Natural killer cell (primary cell): ENCODE results near the gene RACK1. TPM values are rescaled to one million over a fixed set of nuclear protein-coding genes. Genes with fewer than 3 reads are reported as not detected.

ENCODE experiments used
- ATAC-seq, 3 donors: fragments of 150-1000 bp in 2 of 3; fragments of 200-7000 bp in 1 of 3; cut with Tn5 transposase; 1 replicate in 1 of 3; 2 replicates in 2 of 3; pipeline ENCODE4 v1.10.0; 2021; ENCODE audit warnings: mild to moderate bottlenecking in 2 of 3, moderate library complexity in 2 of 3
- DNase-seq, 2 donors: peaks; one replicate each; pipeline versions ENCODE4 v3.0.0 to v3.0.0-alpha.2; 2013 to 2021; ENCODE audit warnings: mixed read lengths in 1 of 2
- H3K27ac ChIP-seq: one replicate; pipeline ENCODE4 v1.5.1; 2013; ENCODE audit warnings: mild to moderate bottlenecking, low read length
- H3K27me3 ChIP-seq: one replicate; pipeline ENCODE4 v1.6.1; 2013; ENCODE audit warnings: low read length; ENCODE audit not compliant: control insufficient read depth, insufficient read depth
- H3K36me3 ChIP-seq: one replicate; pipeline ENCODE4 v1.6.1; 2013; ENCODE audit warnings: low read length; ENCODE audit not compliant: control insufficient read depth, insufficient read depth
- H3K4me1 ChIP-seq: one replicate; pipeline ENCODE4 v1.6.1; 2013; ENCODE audit warnings: low read length; ENCODE audit not compliant: control insufficient read depth, insufficient read depth
- H3K4me3 ChIP-seq: one replicate; pipeline ENCODE4 v1.5.1; 2013; ENCODE audit warnings: low read length
- H3K9me3 ChIP-seq: one replicate; pipeline ENCODE4 v1.6.1; 2013; ENCODE audit warnings: low read length; ENCODE audit not compliant: control insufficient read depth, insufficient read depth
- H3K27ac Mint-ChIP-seq, 2 donors: one replicate each; pipeline ENCODE4 v1.8.0; 2022; ENCODE audit warnings: mild to moderate bottlenecking in 2 of 2, mixed read lengths in 2 of 2, moderate library complexity in 1 of 2
- H3K27me3 Mint-ChIP-seq, 2 donors: one replicate each; pipeline ENCODE4 v1.8.0; 2022; ENCODE audit warnings: low read depth in 2 of 2, mixed read lengths in 2 of 2
- H3K36me3 Mint-ChIP-seq: one replicate; pipeline ENCODE4 v1.8.0; 2022; ENCODE audit warnings: mixed read lengths
- H3K4me1 Mint-ChIP-seq, 2 donors: one replicate each; pipeline ENCODE4 v1.8.0; 2022; ENCODE audit warnings: mixed read lengths in 2 of 2
- H3K4me3 Mint-ChIP-seq: one replicate; pipeline ENCODE4 v1.8.0; 2022; ENCODE audit warnings: mild to moderate bottlenecking, moderate library complexity, mixed read lengths
- H3K9me3 Mint-ChIP-seq, 2 donors: one replicate each; pipeline ENCODE4 v1.8.0; 2022; ENCODE audit warnings: mixed read lengths in 2 of 2
- WGBS: methylation state at CpG from one replicate; pipeline ENCODE4 v1.1.7; 2013; ENCODE audit warnings: missing lambda C conversion rate; ENCODE audit not compliant: insufficient coverage; 5-methylcytosine and 5-hydroxymethylcytosine counted together
- intact Hi-C: fragments of 100-400 bp; cut with micrococcal nuclease; formaldehyde crosslinking; loops from one replicate; pipeline ENCODE4 v1.14.2; 2022
- total RNA-seq, 4 donors: library from RNA; stranded (reverse); fragments of 120-200 nt in 1 of 4; gene quantifications; one replicate each; pipeline versions ENCODE4 v1.2.3 to v1.2.4, GENCODE V29; 2013 to 2022
- TF ChIP-seq, protein P1 (sequence below): fragments of 200-600 bp; IDR thresholded peaks from one replicate; pipeline ENCODE4 v1.8.0; 2022; ENCODE audit warnings: antibody characterized with exemption

The RACK1 gene
- total RNA-seq, 3 donors from 2014 or later (not counting 1 experiment from before 2014, with no cell fraction given): 1,089 to 1,233 (median 1,138) TPM

DNA sequence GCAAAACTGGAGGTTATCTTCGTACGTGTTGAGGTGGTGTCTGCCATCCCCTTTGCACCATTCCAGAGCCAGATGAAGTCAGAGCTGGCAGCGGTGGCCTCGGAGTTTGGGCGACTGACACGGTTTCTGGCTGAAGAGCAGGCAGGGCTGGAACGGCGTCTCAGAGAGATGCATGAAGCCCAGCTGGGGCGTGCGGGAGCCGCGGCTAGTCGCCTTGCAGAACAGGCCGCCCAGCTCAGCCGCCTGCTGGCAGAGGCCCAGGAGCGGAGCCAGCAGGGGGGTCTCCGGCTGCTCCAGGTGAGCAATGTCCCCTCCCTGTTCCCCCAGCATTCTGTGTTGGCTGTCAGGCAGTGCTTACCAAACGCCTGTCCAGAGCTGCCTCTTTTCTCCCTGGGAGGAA, 11.1 kb downstream of the RACK1 start:
- Mint-ChIP-seq H3K9me3 (no peaks in the 10 kb centered on the region), H3K4me1 (peaks cover 10 to 14% of the 10 kb centered on the region in 2 donors), H3K4me3 (no peak overlapping the region), H3K27me3 (no peaks in the 10 kb centered on the region), H3K36me3 (no peaks in the 10 kb centered on the region), H3K27ac (no peak overlapping the region)
- H3K9me3 ChIP-seq: no peaks in the 10 kb centered on the region
- peaks cover 68% of the 10 kb centered on the region for H3K36me3 ChIP-seq
- WGBS: 95% methylated on average over 18 of the region's 18 CpGs
- no peaks in the 10 kb centered on the region for H3K4me1 ChIP-seq
- no peaks in the 10 kb centered on the region for H3K27me3 ChIP-seq
- H3K4me3 ChIP-seq: no peak overlapping the region
- DNase-seq (no peak), ATAC-seq (no peak)
- TF ChIP-seq, protein P1, sequence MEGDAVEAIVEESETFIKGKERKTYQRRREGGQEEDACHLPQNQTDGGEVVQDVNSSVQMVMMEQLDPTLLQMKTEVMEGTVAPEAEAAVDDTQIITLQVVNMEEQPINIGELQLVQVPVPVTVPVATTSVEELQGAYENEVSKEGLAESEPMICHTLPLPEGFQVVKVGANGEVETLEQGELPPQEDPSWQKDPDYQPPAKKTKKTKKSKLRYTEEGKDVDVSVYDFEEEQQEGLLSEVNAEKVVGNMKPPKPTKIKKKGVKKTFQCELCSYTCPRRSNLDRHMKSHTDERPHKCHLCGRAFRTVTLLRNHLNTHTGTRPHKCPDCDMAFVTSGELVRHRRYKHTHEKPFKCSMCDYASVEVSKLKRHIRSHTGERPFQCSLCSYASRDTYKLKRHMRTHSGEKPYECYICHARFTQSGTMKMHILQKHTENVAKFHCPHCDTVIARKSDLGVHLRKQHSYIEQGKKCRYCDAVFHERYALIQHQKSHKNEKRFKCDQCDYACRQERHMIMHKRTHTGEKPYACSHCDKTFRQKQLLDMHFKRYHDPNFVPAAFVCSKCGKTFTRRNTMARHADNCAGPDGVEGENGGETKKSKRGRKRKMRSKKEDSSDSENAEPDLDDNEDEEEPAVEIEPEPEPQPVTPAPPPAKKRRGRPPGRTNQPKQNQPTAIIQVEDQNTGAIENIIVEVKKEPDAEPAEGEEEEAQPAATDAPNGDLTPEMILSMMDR: no peak
- H3K27ac ChIP-seq: no peak overlapping the region
- intact Hi-C loops: no loop called here

DNA sequence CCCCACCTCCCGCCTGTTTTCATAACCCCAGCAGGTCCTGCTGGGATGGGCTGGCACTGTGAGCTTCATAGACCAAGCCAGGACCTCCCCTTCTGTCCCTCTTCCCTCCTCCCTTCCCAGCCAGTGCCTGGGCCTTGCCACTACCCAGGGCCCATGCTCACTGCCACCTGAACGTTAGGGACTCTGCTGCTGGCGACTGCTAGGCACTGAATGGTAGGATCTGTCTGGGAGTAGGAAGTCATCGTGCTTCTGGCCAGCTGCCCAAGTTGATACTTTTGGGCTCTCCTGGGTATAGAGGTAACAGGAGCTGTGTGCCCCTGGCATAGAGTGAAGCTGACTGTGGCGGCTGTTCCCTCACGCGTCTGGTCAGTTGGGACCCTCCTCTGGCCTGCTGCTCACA, 12.3 kb downstream of the RACK1 start:
- H3K27ac ChIP-seq: no peak overlapping the region
- peaks cover 57% of the 10 kb centered on the region for H3K36me3 ChIP-seq
- Mint-ChIP-seq H3K27me3 (no peaks in the 10 kb centered on the region), H3K9me3 (no peaks in the 10 kb centered on the region), H3K4me1 (peaks cover 10 to 14% of the 10 kb centered on the region in 2 donors), H3K36me3 (no peaks in the 10 kb centered on the region), H3K27ac (no peak overlapping the region), H3K4me3 (no peak overlapping the region)
- H3K4me1 ChIP-seq: no peaks in the 10 kb centered on the region
- H3K27me3 ChIP-seq: no peaks in the 10 kb centered on the region
- 98% methylated on average over 7 of the region's 7 CpGs for WGBS
- ATAC-seq (no peak), DNase-seq (no peak)
- H3K9me3 ChIP-seq: no peaks in the 10 kb centered on the region
- H3K4me3 ChIP-seq: no peak overlapping the region
- TF ChIP-seq, protein P1: no peak
- intact Hi-C loops: no loop called here

DNA sequence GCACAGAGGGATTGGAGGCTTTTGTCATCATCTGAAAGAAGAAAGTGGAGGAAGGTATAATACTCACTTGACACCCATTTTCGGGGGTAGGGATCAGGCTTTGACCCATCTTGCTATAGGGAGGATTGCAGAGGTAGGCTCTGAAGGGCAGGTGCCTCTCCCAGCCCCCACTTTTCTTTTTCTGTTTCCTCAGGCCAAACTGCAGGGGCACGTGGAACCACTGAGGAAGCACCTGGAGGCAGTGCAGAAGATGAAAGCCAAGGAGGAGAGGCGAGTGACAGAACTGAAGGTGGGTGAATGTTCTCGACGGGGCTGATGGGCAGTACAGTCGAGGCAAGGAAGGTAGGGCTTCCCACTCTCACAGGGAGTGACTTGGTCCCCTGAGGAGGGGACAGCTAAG, 13.2 kb downstream of the RACK1 start:
- H3K27me3 Mint-ChIP-seq: no peaks in the 10 kb centered on the region
- Histone ChIP-seq H3K27me3 (no peaks in the 10 kb centered on the region), H3K4me1 (no peaks in the 10 kb centered on the region), H3K27ac (no peak overlapping the region), H3K9me3 (no peaks in the 10 kb centered on the region), H3K4me3 (no peak overlapping the region), H3K36me3 (peaks cover 48% of the 10 kb centered on the region)
- H3K9me3 Mint-ChIP-seq: no peaks in the 10 kb centered on the region
- TF ChIP-seq, protein P1: no peak
- DNase-seq (no peak), ATAC-seq (no peak)
- intact Hi-C loops: no loop called here
- H3K36me3 Mint-ChIP-seq: no peaks in the 10 kb centered on the region
- WGBS: 66% methylated on average over 6 of the region's 6 CpGs
- H3K4me1 Mint-ChIP-seq: peaks cover 14 to 17% of the 10 kb centered on the region in 2 donors
- no peak overlapping the region for H3K27ac Mint-ChIP-seq
- H3K4me3 Mint-ChIP-seq: no peak overlapping the region

DNA sequence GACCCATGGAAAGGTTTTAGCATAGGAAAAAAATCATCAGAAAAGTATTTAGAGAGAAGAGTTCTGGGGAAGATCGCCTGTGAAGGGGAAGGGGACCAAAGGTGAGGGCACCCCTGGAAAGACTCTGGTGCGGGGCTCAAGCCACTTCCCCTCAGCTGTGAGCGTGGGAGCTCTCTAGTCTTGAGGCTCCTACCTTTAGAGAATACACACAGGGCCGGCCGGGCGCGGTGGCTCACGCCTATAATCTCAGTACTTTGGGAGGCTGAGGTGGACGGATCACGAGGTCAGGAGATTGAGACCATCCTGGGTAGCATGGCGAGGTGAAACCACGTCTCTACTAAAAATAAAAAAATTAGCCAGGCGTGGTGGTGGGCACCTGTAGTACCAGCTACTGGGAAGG, 13.7 kb downstream of the RACK1 start:
- H3K4me3 Mint-ChIP-seq: no peak overlapping the region
- peaks cover 16 to 21% of the 10 kb centered on the region in 2 donors for H3K4me1 Mint-ChIP-seq
- H3K27ac ChIP-seq: no peak overlapping the region

More for the DNA sequence above, 13.7 kb downstream of the RACK1 start:
- intact Hi-C loops: loop anchor here (10.0 kb wide), 1 partner anchor 425 kb away; the partner anchor contains the start of gene MGAT1
- DNase-seq: no peak
- 82% methylated on average over 13 of the region's 13 CpGs for WGBS
- Histone ChIP-seq H3K9me3 (no peaks in the 10 kb centered on the region), H3K27me3 (no peaks in the 10 kb centered on the region), H3K4me3 (no peak overlapping the region), H3K36me3 (peaks cover 42% of the 10 kb centered on the region), H3K4me1 (peaks cover 2% of the 10 kb centered on the region)
- TF ChIP-seq, protein P1: no peak
- Mint-ChIP-seq H3K36me3 (no peaks in the 10 kb centered on the region), H3K27me3 (no peaks in the 10 kb centered on the region), H3K27ac (peak overlapping the region in 1 of 2 donors; percentile 43), H3K9me3 (no peaks in the 10 kb centered on the region)
- no peak for ATAC-seq
